ENCODE measurements around the gene SYN1. TPM values are rescaled to one million over a fixed set of nuclear protein-coding genes. Genes with fewer than 3 reads are reported as not detected.

The SYN1 gene
- total RNA-seq, result under 1 TPM in 2 of 4 donors, not detected in 2; 0.19 to 0.33 TPM

DNA sequence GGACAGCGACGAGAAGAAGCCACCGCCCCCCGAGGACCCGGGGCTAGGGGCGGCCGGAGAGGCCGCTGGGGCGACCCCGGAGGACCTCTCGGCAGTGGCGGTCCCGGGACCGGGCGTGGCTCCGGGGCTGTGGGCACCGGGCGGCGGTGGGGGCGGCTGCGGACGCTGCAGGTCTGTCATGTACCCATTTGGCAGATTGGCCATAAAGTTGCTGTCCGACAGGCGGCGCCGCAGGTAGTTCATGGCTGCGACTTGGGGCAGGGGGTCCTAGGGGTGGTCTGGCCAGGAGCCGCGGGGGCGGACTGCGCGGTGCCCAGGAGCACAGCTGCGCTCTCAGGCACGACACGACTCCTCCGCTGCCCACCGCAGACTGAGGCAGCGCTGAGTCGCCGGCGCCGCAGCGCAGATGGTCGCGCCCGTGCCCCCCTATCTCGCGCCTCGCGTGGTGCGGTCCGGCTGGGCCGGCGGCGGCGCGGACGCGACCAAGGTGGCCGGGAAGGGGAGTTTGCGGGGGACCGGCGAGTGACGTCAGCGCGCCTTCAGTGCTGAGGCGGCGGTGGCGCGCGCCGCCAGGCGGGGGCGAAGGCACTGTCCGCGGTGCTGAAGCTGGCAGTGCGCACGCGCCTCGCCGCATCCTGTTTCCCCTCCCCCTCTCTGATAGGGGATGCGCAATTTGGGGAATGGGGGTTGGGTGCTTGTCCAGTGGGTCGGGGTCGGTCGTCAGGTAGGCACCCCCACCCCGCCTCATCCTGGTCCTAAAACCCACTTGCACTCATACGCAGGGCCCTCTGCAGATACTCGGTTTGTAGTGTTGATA is at the start of gene SYN1:
Gene SYN1, minus strand, starts transcription at position 372 of the 817 bp plus-strand sequence. Its CDS starts 129 bp downstream, at position 243.
- TF ChIP-seq, protein P1, sequence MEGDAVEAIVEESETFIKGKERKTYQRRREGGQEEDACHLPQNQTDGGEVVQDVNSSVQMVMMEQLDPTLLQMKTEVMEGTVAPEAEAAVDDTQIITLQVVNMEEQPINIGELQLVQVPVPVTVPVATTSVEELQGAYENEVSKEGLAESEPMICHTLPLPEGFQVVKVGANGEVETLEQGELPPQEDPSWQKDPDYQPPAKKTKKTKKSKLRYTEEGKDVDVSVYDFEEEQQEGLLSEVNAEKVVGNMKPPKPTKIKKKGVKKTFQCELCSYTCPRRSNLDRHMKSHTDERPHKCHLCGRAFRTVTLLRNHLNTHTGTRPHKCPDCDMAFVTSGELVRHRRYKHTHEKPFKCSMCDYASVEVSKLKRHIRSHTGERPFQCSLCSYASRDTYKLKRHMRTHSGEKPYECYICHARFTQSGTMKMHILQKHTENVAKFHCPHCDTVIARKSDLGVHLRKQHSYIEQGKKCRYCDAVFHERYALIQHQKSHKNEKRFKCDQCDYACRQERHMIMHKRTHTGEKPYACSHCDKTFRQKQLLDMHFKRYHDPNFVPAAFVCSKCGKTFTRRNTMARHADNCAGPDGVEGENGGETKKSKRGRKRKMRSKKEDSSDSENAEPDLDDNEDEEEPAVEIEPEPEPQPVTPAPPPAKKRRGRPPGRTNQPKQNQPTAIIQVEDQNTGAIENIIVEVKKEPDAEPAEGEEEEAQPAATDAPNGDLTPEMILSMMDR (IDR thresholded peaks at IDR 0.05; ENCODE audit: low read depth), result no peak

DNA sequence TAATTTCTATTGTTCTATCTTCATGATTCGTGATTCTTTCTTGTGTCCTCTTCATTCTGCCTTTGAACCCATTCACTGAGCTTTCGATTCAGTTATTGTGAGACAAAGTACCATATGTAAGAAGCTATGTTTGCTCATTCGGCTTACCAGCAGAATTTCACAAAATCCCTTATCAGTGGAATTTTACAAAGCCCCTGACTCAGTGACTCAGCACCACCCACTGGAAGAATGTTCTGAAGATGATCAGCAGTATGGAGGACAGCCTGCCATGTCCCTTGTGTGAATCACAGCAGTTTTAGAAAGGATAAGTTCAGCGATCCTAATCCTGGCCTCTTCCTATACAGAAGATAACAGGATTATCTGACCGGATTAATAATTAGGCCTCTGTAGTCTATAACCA is 45.1 kb upstream of the SYN1 start:
- TF ChIP-seq, protein P1 (IDR thresholded peaks at IDR 0.05; ENCODE audit: low read depth), result no peak

- TF ChIP-seq, protein P1 (IDR thresholded peaks at IDR 0.05; ENCODE audit: low read depth), result no peak
Observed at GRCh38 chrX:47662144-47662657, 42.5 kb upstream of the SYN1 start.

GRCh38 chrX:47661539-47661938 is 41.9 kb upstream of the SYN1 start:
- TF ChIP-seq, protein P1 (IDR thresholded peaks at IDR 0.05; ENCODE audit: low read depth), result no peak

DNA sequence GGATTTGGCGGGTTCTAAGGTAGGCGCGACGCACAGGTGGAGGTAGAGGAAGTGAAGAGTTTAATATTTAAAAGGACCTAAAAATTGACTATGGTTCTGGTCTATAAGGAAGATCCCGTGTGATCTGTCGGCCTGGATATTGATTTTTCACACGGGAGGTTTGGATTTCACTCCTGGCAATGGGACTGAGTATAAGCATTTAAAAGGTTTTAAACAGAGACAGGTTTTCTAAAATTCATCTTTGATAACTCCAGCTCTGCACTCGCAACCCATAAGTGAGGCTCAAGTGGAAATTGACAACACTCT is 39.7 kb upstream of the SYN1 start:
- TF ChIP-seq, protein P1 (IDR thresholded peaks at IDR 0.05; ENCODE audit: low read depth), result no peak

DNA sequence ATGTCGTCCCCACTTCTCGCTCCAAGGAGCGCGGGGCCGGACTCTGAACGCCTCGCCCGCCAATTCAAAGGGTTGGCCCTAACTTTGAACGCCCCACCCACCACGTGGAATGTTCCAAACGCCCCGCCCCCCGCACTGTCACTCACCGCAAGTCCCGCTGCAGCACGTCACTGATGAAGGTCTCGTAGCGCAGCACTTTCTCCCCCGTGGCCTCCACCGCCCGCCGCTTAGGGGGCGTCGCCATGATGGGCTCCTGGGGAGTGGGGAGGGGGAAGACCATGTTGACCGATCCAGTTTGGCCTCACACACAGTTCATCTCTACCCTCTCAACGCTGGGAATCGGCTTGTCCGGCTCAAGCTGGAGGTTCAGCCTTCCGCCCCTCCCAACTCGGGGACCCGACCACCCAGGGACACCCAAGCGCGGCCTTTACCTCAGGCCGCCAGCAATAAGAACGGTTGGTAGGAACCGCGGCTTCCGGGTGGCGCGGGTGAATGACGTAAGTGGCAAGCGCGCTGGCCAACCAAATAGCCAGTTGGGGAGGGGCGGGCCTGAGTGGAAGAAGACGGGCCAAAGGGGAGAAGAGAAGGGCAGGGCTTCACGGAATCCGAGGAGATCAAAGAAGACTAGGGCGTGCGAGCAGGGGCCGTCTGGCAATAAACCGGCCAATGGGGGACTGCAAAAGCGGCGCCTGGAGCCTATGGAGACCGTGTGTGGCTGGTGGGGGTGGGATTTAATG is 39.2 kb upstream of the SYN1 start, which contains the start of gene UXT:
Gene UXT, minus strand, starts transcription at position 497 of the 737 bp plus-strand sequence. Its CDS starts 253 bp downstream, at position 244.
- TF ChIP-seq, protein P1 (IDR thresholded peaks at IDR 0.05; ENCODE audit: low read depth), result no peak

- TF ChIP-seq, protein P1 (IDR thresholded peaks at IDR 0.05; ENCODE audit: low read depth), result no peak
Observed at GRCh38 chrX:47658301-47658683, 38.6 kb upstream of the SYN1 start.

All from subcutaneous adipose tissue (tissue), 4 donors.